Mesothelial cell of epicardium (in vitro differentiated cells): ENCODE measurements around the gene SKA1. TPM values are rescaled to one million over a fixed set of nuclear protein-coding genes. Genes with fewer than 3 reads are reported as not detected.
A peak's percentile ranks its signal among the peaks of the same experiment; 100 is the strongest.
"Not testable (repeated sequence)": the region's sequence is repeated elsewhere in the genome, so short reads cannot be mapped to it uniquely, and the experiment has no call there.

ENCODE experiments used
- DNase-seq, 2 experiments: peaks; one replicate each; pipeline ENCODE4 v3.0.0; 2021; ENCODE audit warnings: low spot score in 2 of 2; ENCODE audit not compliant: unreplicated experiment in 2 of 2
- H3K27ac Mint-ChIP-seq: 2 replicates; pipeline ENCODE4 v1.8.0; 2021; ENCODE audit warnings: mixed read lengths
- H3K27me3 Mint-ChIP-seq: 2 replicates; pipeline ENCODE4 v1.8.0; 2021; ENCODE audit warnings: low read depth, mixed read lengths
- H3K36me3 Mint-ChIP-seq: 2 replicates; pipeline ENCODE4 v1.8.0; 2021; ENCODE audit warnings: mixed read lengths
- H3K4me1 Mint-ChIP-seq: 2 replicates; pipeline ENCODE4 v1.8.0; 2021; ENCODE audit warnings: mixed read lengths
- H3K4me3 Mint-ChIP-seq: 2 replicates; pipeline ENCODE4 v1.8.0; 2021; ENCODE audit warnings: mild to moderate bottlenecking, moderate library complexity, mixed read lengths
- H3K9me3 Mint-ChIP-seq: 2 replicates; pipeline ENCODE4 v1.8.0; 2021; ENCODE audit warnings: mixed read lengths
- CTCF ChIP-seq: fragments of 200-600 bp; sonication (generic); IDR thresholded peaks from one replicate; pipeline ENCODE4 v1.5.0; 2021; ENCODE audit warnings: antibody characterized with exemption; ENCODE audit not compliant: unreplicated experiment
- total RNA-seq: library from RNA; stranded (reverse); gene quantifications from 3 replicates; pipeline ENCODE4 v1.2.1, GENCODE V29; 2021

The SKA1 gene
- total RNA-seq, 1 donor from 2014 or later: 5.5 TPM

DNA sequence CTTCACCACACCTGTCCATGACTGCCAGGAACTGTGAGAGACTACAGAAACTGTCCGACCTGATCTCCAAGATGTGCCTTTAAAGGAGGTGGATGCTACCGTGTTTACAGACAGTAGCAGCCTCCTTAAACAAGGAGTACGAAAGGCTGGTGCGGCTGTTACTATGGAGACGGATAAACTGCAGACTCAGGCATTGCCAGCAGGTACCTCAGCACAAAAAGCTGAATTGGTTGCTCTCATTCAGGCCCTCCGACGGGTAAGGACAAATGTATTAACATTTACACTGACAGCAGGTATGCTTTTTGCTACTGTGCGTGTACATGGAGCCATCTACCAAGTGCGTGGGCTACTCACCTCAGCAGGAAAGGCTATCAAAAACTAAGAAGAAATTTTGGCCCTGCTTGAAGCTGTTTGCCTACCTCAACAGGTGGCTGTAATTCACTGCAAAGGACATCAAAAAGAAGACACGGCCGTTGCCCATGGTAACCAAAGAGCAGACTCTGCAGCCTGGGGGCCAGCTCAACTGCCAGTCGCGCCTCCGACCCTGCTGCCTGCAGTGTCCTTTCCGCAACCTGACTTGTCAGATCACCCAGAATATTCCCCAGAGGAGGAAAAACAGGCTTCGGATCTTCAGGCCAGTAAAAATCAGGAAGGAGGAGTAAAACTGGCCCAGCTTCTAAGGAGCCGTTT, 30.9 kb downstream of the SKA1 start:
- no peaks in the 10 kb centered on the region for H3K36me3 Mint-ChIP-seq
- peak overlapping the region; percentile 70 for H3K27ac Mint-ChIP-seq
- TF ChIP-seq CTCF: no peak
- H3K27me3 Mint-ChIP-seq: no peaks in the 10 kb centered on the region
- H3K4me3 Mint-ChIP-seq: no peak overlapping the region
- DNase-seq: no peak
- H3K9me3 Mint-ChIP-seq: no peaks in the 10 kb centered on the region
- peaks cover 70% of the 10 kb centered on the region for H3K4me1 Mint-ChIP-seq

GRCh38 chr18:50409236-50409635, 34.4 kb downstream of the SKA1 start:
- Mint-ChIP-seq H3K27ac (no peak overlapping the region), H3K27me3 (no peaks in the 10 kb centered on the region), H3K4me3 (no peak overlapping the region), H3K9me3 (no peaks in the 10 kb centered on the region), H3K4me1 (peaks cover 38% of the 10 kb centered on the region), H3K36me3 (no peaks in the 10 kb centered on the region)
- no peak for TF ChIP-seq CTCF
- DNase-seq: no peak

- DNase-seq: no peak
- no peaks in the 10 kb centered on the region for H3K9me3 Mint-ChIP-seq
- H3K27ac Mint-ChIP-seq: no peak overlapping the region
- H3K36me3 Mint-ChIP-seq: no peaks in the 10 kb centered on the region
- peaks cover 31% of the 10 kb centered on the region for H3K4me1 Mint-ChIP-seq
- no peak overlapping the region for H3K4me3 Mint-ChIP-seq
- TF ChIP-seq CTCF: no peak
- H3K27me3 Mint-ChIP-seq: no peaks in the 10 kb centered on the region
Observed at GRCh38 chr18:50410008-50410407, 35.2 kb downstream of the SKA1 start.

DNA sequence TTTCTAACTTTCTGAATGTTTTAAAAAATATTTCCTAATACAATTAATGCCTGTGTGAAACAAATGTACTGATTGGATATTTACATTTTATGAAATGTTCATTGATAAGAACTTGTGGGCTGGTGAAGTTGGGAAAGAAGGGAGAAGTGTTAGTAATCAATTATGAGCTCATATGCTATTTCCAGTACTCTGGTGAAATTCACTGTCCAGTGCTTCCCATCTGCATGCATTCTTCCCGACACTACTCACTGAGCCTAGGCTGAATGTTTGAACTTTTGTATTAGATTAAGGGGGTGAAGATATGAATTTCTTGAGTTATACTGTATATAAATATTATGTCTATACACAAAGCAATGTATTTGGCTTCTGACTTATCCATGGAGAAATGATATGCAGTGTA, 36.0 kb downstream of the SKA1 start:
- H3K36me3 Mint-ChIP-seq: no peaks in the 10 kb centered on the region

DNA sequence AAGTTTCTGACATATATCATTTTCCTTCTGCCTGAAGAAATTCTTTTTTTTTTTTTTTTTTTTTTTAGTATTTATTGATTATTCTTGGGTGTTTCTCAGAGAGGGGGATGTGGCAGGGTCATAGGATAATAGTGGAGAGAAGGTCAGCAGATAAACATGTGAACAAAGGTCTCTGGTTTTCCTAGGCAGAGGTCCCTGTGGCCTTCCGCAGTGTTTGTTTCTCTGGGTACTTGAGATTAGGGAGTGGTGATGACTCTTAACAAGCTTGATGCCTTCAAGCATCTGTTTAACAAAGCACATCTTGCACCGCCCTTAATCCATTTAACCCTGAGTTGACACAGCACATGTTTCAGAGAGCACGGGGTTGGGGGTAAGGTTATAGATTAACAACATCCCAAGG, 42.0 kb downstream of the SKA1 start:
- not testable (repeated sequence) for DNase-seq, H3K36me3 Mint-ChIP-seq, H3K4me1 Mint-ChIP-seq, H3K4me3 Mint-ChIP-seq, H3K27me3 Mint-ChIP-seq, H3K27ac Mint-ChIP-seq
- peaks cover 20% of the 10 kb centered on the region for H3K9me3 Mint-ChIP-seq

More for the DNA sequence above, 36.0 kb downstream of the SKA1 start:
- DNase-seq: no peak
- TF ChIP-seq CTCF: no peak
- H3K27me3 Mint-ChIP-seq: no peaks in the 10 kb centered on the region
- no peaks in the 10 kb centered on the region for H3K9me3 Mint-ChIP-seq
- H3K27ac Mint-ChIP-seq: no peak overlapping the region
- no peak overlapping the region for H3K4me3 Mint-ChIP-seq
- peaks cover 22% of the 10 kb centered on the region for H3K4me1 Mint-ChIP-seq

GRCh38 chr18:50417705-50418104, 42.9 kb downstream of the SKA1 start:
- not testable (repeated sequence) for DNase-seq, H3K27ac Mint-ChIP-seq, H3K4me3 Mint-ChIP-seq, H3K27me3 Mint-ChIP-seq, H3K36me3 Mint-ChIP-seq, H3K4me1 Mint-ChIP-seq
- H3K9me3 Mint-ChIP-seq: peaks cover 20% of the 10 kb centered on the region

GRCh38 chr18:50418650-50419049, 43.8 kb downstream of the SKA1 start:
- Mint-ChIP-seq H3K27me3 (no peaks in the 10 kb centered on the region), H3K9me3 (peaks cover 21% of the 10 kb centered on the region), H3K4me1 (peaks cover 2% of the 10 kb centered on the region), H3K36me3 (peaks cover 8% of the 10 kb centered on the region), H3K4me3 (no peak overlapping the region), H3K27ac (no peak overlapping the region)
- no peak for TF ChIP-seq CTCF
- DNase-seq: no peak
